GM18870 (cell line): Measurements from ENCODE around the gene PCF11.
A peak's percentile ranks its signal among the peaks of the same experiment; 100 is the strongest.
"Not testable (repeated sequence)": the region's sequence is repeated elsewhere in the genome, so short reads cannot be mapped to it uniquely, and the experiment has no call there.

ENCODE experiments used
- ATAC-seq: cut with Tn5 transposase; IDR thresholded peaks from one replicate; pipeline ENCODE4 v1.9.1; 2021; ENCODE audit warnings: moderate library complexity; ENCODE audit not compliant: unreplicated experiment

Gene PCF11, protein sequence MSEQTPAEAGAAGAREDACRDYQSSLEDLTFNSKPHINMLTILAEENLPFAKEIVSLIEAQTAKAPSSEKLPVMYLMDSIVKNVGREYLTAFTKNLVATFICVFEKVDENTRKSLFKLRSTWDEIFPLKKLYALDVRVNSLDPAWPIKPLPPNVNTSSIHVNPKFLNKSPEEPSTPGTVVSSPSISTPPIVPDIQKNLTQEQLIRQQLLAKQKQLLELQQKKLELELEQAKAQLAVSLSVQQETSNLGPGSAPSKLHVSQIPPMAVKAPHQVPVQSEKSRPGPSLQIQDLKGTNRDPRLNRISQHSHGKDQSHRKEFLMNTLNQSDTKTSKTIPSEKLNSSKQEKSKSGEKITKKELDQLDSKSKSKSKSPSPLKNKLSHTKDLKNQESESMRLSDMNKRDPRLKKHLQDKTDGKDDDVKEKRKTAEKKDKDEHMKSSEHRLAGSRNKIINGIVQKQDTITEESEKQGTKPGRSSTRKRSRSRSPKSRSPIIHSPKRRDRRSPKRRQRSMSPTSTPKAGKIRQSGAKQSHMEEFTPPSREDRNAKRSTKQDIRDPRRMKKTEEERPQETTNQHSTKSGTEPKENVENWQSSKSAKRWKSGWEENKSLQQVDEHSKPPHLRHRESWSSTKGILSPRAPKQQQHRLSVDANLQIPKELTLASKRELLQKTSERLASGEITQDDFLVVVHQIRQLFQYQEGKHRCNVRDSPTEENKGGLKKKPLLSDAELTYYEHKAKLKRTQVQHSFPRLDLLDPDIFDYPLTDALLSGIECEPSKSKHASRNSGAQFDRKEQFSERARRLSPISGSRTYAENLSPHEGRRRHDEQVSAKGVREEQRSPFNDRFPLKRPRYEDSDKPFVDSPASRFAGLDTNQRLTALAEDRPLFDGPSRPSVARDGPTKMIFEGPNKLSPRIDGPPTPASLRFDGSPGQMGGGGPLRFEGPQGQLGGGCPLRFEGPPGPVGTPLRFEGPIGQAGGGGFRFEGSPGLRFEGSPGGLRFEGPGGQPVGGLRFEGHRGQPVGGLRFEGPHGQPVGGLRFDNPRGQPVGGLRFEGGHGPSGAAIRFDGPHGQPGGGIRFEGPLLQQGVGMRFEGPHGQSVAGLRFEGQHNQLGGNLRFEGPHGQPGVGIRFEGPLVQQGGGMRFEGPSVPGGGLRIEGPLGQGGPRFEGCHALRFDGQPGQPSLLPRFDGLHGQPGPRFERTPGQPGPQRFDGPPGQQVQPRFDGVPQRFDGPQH (N-terminal part only)

DNA sequence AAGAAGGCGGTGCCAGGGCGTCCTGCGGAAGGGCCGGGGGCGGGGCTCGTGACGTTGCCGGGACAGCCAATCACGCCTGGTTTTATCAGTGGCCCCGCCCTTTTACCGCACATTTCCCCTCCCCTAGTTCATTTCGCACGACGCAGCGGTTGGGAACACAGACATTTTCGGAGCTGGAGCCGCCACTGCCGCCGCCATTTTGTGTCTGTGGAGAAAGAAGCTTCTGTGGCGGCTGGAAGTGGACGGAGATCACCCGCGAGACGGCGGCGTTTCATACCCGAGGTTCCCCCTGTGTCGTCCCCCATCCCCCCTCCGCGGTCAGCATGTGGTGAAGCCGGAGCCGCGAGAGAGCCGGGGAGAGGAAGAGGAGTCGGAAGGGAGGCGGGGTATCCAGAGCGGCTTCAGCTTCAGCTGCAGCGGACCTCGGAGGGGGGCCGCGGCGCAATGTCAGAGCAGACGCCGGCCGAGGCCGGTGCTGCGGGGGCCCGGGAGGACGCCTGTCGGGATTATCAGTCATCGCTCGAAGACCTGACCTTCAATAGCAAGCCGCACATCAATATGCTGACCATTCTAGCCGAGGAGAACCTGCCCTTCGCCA is at the start of gene PCF11:
Gene PCF11 (plus strand): TSS at position 136 of the 598 bp plus-strand sequence. CDS start 309 bp downstream, at position 445.
- no peak for ATAC-seq

DNA sequence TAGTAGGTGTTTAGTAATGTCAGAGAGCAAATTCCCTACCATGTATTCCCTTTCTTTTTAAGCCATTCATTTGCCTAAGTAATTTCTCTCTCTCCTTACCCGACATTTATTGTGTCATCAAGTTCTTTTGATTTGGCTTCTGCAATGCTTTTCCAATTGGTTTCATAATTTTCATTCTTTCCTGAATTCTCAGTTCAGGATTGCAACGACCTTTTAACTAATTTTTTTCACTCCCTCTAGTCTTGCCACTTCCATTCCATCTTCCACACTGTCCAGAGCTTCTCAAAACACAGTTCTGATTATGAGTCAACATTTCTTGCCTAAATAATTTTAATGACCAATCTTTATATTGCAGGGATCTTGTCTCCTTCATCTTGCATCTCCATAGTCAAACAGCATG is 44.0 kb upstream of the PCF11 start:
- no peak for ATAC-seq

DNA sequence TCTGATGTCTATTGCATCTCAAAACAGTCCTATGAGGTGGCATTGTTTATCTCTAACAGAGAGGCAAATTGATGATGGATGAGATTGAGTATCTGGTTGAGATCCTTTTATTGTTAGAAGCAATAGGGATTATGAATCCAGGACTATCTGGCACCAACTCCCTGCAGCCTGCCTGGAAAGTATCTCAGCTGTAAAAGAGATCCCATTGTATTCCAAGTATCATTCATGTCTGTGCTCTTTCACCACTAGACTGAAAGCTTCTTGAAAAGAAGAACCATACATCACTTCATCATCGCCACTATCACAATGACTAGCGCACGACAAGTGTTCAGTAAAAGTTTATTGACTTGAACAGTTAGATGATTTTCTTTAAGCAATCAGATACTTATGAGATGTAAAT is 41.9 kb upstream of the PCF11 start:
- no peak for ATAC-seq

DNA sequence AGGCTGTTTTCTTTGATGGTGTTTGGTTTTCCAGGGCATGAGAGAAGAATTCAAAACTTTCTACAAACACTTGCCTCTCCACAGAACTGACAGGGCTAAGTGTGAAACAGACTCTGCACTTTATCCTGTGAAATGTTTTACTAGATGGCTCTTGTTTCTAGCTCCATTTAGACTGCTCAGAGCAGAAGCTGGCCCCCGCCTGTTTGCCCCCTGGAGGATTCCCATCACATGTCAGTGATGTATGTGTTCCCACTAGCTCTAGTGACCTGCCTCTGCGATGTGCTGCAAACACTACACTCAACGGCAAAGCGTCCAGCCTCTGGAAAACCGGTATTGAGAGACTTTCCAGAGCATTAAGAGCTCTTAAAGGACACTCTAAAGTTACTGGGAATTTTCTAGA is 41.4 kb upstream of the PCF11 start:
- no peak for ATAC-seq

- no peak for ATAC-seq
These were observed 40.8 kb upstream of the PCF11 start for GRCh38 chr11:83116015-83116641.

GRCh38 chr11:83118814-83119213 is 38.1 kb upstream of the PCF11 start:
- ATAC-seq, result no peak

DNA sequence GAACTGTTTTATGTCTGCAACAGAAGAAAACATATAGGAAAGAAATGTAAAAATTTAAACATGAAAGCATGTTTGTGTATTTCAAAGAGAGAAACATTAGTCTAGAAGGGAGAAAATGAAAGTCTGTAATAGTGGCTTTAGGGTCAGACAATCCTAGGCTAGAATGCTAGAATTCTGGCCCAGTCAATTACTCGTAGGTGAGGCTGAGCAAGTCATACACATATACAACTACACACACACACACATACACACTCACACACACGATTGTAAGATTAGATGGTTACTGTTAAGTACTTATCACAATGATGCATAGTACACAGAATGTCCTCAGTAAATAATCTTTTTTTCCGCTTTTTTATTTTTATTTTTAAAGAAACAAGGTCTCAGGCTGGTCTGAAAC is 37.7 kb upstream of the PCF11 start:
- no peak for ATAC-seq

- ATAC-seq, result no peak
These were observed 36.6 kb upstream of the PCF11 start for GRCh38 chr11:83120327-83120726.

DNA sequence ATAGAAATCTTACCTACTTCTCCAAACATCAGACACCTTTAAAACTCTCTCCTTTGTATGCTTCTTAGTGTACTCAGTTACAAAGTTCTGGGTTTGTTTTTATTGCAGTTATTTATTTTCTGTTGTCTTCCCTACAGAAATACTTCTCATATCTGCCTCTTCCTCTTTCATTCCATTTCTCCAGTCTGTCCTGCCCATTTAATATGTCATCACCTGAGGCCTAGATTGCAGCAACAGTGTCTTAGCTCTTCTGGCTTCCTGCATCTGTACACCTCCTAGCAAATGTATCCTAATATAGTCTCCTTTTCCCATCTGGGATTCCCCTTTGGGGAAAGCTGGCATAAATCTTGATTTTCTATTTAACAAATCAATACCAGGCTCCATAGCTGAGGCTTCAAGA is 34.9 kb upstream of the PCF11 start:
- no peak for ATAC-seq

DNA sequence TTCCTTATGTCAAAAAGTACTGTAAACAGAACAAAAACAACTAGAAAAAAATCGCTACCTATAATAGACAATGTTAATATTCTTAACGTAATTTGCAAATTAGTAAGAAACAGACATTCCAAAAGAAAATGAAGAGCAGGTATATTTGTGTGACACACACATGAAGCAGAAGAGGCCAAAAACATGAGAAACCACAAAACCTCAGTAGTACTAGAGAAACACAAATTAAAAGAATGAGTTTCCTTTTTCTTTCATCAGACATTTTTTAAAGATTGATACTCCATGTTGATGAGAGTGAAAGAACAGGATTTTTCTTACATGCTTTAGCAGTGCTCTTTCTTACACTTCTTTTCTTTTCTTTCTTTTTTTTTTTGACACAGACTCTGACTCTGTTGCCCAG is 34.2 kb upstream of the PCF11 start:
- no peak for ATAC-seq

DNA sequence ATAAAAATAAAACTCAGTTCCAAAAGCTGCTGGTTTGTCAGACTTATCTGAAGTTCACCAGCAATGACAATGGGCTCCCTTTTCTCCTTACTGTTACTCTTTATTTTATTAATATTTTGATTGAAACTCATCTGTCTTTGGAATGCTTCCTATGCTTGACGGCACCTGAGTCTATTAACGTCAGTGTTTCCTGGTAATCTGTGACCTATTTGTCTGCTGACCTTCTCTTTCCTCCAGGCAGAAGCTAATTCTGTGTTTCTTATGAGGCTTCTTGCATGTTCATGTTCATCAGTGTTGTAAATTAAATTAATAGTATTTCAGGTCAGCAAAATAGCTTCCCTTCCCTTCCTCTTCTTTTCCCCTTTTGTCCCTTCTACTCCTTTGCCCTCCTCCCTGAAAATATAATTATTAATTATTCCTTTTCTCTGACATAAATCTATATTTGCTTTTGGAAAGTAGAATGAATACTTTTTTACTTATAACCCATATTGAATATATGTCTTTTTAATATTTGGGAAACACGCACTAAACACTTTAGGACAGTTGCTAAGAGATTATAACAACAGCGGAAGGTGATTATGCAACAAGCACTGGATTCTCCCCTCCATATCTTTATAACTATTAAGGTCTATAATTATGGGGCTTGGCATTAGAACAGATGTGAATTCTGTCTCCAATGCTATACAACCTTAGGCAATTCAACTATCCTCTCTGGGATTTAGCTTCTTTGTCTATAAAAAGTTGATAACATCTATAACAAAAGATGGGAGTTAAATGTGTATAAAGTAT is 32.1 kb upstream of the PCF11 start:
- ATAC-seq, result no peak

- ATAC-seq, result no peak
These were observed 31.4 kb upstream of the PCF11 start for GRCh38 chr11:83125577-83125976.

GRCh38 chr11:83127310-83127637 is 29.7 kb upstream of the PCF11 start:
- no peak for ATAC-seq

- no peak for ATAC-seq
These were observed 24.7 kb upstream of the PCF11 start for GRCh38 chr11:83132191-83132590.

- not testable (repeated sequence) for ATAC-seq
These were observed 23.7 kb upstream of the PCF11 start for GRCh38 chr11:83133266-83133665.

DNA sequence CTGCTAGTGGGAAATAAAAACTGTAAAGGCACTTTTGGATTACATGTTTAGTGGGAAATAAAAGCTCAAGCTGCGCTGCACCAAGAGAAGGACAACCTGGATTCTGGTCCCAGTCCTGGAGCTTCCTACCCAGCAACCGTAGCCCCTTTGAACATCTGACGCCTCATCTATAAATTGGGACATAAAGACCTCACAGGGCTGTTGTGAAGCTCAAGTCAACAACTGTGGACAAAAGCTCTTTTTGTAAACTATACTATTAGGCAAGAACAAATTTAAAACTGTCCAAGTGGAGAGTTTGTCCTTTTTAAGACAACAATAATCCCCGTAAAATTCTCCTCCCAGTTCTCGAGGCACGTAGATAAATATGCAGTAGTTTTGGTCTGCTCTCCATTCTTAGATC is 17.6 kb upstream of the PCF11 start:
- no peak for ATAC-seq

- ATAC-seq, result peak; percentile 97
These were observed 16.1 kb upstream of the PCF11 start for GRCh38 chr11:83140691-83141455.

GRCh38 chr11:83147895-83148294 is 9.0 kb upstream of the PCF11 start:
- ATAC-seq, result no peak

GRCh38 chr11:83150450-83150849 is 6.5 kb upstream of the PCF11 start:
- ATAC-seq, result no peak
